GM12874 (cell line): ENCODE measurements around the gene FBP1.

Experiments
- CTCF ChIP-seq: IDR thresholded peaks from 2 replicates; pipeline ENCODE4 v1.5.1; 2011; ENCODE audit warnings: low read depth, mild to moderate bottlenecking, control low read depth, low read length, moderate library complexity; ENCODE audit not compliant: insufficient read depth

FBP1 gene

GRCh38 chr9:94655739-94656138 is 16.4 kb upstream of the FBP1 start:
- no peak for TF ChIP-seq CTCF

- no peak for TF ChIP-seq CTCF
Measured at GRCh38 chr9:94654165-94654894, 15.0 kb upstream of the FBP1 start.

GRCh38 chr9:94650949-94651348 is 11.6 kb upstream of the FBP1 start:
- no peak for TF ChIP-seq CTCF

- no peak for TF ChIP-seq CTCF
Measured at GRCh38 chr9:94649100-94649819, 9.9 kb upstream of the FBP1 start.

- TF ChIP-seq CTCF, result no peak
Measured at GRCh38 chr9:94648185-94648584, 8.9 kb upstream of the FBP1 start.

- no peak for TF ChIP-seq CTCF
Measured at GRCh38 chr9:94645901-94646300, 6.6 kb upstream of the FBP1 start.

GRCh38 chr9:94644543-94644942 is 5.2 kb upstream of the FBP1 start:
- TF ChIP-seq CTCF, result no peak
